Measurements from ENCODE around the gene DKKL1.
"Not testable (repeated sequence)": the region's sequence is repeated elsewhere in the genome, so short reads cannot be mapped to it uniquely, and the experiment has no call there.

The DKKL1 gene

GRCh38 chr19:49363268-49364082 lies at the start of gene DKKL1:
DKKL1 (plus strand) TSS chr19:49363877; CDS start chr19:49363999, 122 bp downstream.
- H3K4me3 ChIP-seq (ENCODE audit: low read length) = peak within 1 kb of the TSS; percentile 75
- TF ChIP-seq CTCF (IDR thresholded peaks at IDR 0.05; ENCODE audit: insufficient read depth, low read depth, low read length, missing control alignments) = peak; percentile 42
- peak; percentile 99 for DNase-seq (ENCODE audit: low read depth)

GRCh38 chr19:49315111-49315510 lies 48.6 kb upstream of the DKKL1 start:
- no peak for DNase-seq (ENCODE audit: low read depth)
- H3K4me3 ChIP-seq (ENCODE audit: low read length) = no peak overlapping the region
- TF ChIP-seq CTCF (IDR thresholded peaks at IDR 0.05; ENCODE audit: insufficient read depth, low read depth, low read length, missing control alignments) = no peak

GRCh38 chr19:49316284-49316683 lies 47.4 kb upstream of the DKKL1 start:
- H3K4me3 ChIP-seq (ENCODE audit: low read length) = no peak overlapping the region
- no peak for DNase-seq (ENCODE audit: low read depth)
- TF ChIP-seq CTCF (IDR thresholded peaks at IDR 0.05; ENCODE audit: insufficient read depth, low read depth, low read length, missing control alignments) = no peak

DNA sequence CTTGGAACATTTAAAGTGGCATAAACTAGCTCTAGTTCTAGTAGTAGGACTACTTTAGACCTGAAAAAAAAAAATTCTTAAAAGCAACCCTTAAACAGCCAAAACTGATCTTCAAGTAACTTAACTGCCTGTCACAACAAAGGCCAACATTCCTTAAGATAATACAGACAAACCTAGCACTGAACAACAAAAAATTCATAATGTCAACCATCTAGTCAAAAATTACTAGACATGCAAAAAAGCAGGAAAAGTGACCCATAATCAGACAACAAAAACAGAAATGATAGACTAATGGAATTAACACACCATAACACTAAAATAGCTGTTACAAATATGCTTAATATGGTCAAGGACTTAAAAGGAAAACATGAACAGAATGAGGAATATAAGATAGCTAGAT lies 45.4 kb upstream of the DKKL1 start:
- H3K4me3 ChIP-seq (ENCODE audit: low read length) = no peak overlapping the region
- DNase-seq (ENCODE audit: low read depth) = no peak
- no peak for TF ChIP-seq CTCF (IDR thresholded peaks at IDR 0.05; ENCODE audit: insufficient read depth, low read depth, low read length, missing control alignments)

DNA sequence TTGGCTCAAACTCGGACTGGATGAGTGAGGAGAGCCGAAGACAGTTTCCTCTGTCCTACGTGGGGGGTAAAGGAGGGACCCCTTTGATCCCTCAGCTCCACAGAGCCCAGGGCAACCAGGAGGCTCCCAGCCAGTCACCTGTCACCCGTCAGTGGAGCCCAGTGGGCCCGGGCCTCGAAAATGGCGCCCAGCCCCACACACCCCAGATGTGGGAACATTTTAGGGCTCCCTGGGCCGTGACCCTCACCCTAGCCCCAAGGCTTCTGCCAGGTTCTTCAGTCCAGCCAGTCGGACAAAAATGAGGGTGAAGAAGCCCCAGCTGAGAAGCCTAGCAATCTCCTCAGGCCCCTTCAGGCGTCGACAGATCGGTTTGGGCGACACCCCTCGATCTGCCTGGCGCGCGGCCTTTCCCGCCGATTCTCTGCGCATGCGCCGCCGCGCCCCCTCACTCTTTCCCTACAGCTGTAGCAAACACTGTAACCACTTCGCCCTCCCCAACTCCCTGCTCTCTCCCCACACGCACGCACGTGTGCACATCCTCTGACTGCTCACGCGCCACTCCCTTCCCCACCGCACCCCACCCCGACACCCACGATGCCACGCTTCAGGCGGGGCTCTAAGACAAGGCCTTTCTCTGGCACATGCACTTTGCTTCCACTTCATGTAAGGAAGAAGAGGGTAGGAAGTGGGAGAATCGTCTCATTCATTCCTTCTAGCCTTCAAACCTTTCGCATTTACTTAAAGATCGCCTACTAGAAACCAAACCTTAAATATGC lies 38.7 kb upstream of the DKKL1 start, which contains the start of gene SLC6A16:
Gene SLC6A16 (minus strand): TSS at position 391 of the 776 bp plus-strand sequence. CDS start 13,844 bp downstream, outside the sequence.
- no peak within 1 kb of the TSS for H3K4me3 ChIP-seq (ENCODE audit: low read length)
- DNase-seq (ENCODE audit: low read depth) = no peak
- no peak for TF ChIP-seq CTCF (IDR thresholded peaks at IDR 0.05; ENCODE audit: insufficient read depth, low read depth, low read length, missing control alignments)

- H3K4me3 ChIP-seq (ENCODE audit: low read length) = not testable (repeated sequence)
Observed at GRCh38 chr19:49325756-49326155, 37.9 kb upstream of the DKKL1 start.

DNA sequence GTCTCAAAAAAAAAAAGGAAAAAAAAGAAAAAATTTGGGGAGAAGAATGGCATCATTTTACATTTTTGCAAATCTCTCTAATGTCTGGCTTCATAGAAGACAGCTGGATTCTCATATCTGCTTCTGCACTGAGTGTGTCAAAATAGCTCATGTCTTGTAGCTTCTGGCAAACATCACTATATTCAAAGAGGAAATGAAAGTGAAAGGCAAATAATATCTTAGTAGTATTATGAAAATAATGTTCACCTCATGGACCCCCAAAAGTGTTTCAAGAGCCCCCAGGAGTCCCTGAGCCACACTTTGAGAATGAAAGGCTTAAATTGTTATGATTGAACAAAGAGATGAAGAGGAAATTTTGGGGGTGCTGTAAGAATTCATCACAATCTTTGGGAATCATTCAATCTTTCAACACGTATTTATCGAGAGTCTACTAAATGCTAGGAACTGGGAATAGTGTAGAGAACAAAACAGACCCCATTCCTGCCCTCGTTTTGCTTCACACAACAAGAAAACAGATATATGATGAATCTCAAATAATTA lies 37.4 kb upstream of the DKKL1 start:
- TF ChIP-seq CTCF (IDR thresholded peaks at IDR 0.05; ENCODE audit: insufficient read depth, low read depth, low read length, missing control alignments) = no peak
- DNase-seq (ENCODE audit: low read depth) = no peak
- H3K4me3 ChIP-seq (ENCODE audit: low read length) = no peak overlapping the region

More at GRCh38 chr19:49325756-49326155, 37.9 kb upstream of the DKKL1 start:
- DNase-seq (ENCODE audit: low read depth) = not testable (repeated sequence)

All from epithelial cell of esophagus (primary cell).